HepG2 (cell line): ENCODE data around the gene ZSWIM6.

Experiments used
- ZNF121 ChIP-seq: sonication (generic); formaldehyde crosslinking; IDR thresholded peaks from 2 replicates; pipeline ENCODE4 v1.5.0; 2020; ENCODE audit warnings: mild to moderate bottlenecking, missing genetic modification reagents
- TF ChIP-seq, protein P1 (sequence below): sonication (generic); formaldehyde crosslinking; IDR thresholded peaks from 2 replicates; pipeline ENCODE4 v1.4.0; 2020; ENCODE audit warnings: mild to moderate bottlenecking, missing genetic modification reagents

DNA sequence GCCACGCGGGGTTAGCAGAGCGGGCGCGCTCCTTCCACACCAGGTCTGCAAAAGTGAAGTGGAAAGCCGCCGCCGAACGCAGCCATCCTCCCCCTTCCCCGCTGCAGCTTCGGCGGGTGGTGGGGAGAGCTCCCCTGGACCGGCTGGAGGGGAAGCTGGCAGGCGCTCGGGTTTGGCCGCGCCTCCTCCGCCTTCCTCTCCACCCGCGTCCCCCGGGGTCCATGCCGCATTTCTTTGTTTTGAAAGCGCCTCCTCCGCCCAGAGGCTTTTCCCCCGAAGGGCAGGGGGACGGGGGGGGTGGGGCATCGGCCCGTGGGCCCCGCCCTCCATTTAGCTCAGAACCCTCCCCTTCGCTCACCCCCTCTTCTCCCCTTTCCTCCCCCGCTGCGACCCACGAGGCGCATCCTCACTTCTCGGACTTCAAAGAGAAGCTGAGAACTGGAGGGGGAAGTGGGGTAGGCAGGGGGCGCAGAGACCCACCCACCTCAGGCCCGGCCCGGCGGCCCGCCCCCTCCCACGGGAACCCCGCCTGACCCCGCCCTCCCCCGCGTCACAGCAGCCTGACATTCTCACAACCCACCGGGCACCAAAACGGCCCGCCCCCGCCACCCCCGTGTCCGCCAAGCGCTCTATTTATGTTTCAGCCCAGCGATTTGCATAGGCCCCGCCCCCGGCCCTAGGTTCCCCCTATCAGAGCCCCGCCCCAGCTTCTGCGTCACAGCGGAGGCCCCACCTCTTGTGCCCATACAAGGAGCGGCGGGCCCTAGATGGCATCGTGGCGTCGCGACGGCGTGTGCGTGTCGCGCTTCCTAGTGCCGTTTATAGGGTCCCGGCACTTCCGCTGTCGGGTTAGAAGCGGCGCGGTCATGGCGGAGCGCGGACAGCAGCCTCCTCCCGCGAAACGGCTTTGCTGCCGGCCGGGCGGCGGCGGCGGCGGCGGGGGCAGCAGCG is at the start of gene ZSWIM6:
- no peak for TF ChIP-seq ZNF121 (CRISPR knock-in tag)
- TF ChIP-seq, protein P1, sequence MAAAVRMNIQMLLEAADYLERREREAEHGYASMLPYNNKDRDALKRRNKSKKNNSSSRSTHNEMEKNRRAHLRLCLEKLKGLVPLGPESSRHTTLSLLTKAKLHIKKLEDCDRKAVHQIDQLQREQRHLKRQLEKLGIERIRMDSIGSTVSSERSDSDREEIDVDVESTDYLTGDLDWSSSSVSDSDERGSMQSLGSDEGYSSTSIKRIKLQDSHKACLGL (CRISPR knock-in tag), result no peak
